H9 (cell line): ENCODE measurements around the gene FAM184A. TPM values are rescaled to one million over a fixed set of nuclear protein-coding genes. Genes with fewer than 3 reads are reported as not detected.

Experiments used
- DNase-seq: peaks from one replicate; pipeline ENCODE4 v3.0.0-alpha.2; 2017
- H2AFZ ChIP-seq: one replicate; pipeline ENCODE4 v1.6.1; 2013; ENCODE audit warnings: mild to moderate bottlenecking, low read length, control low read depth, moderate library complexity
- H2AK5ac ChIP-seq: 2 replicates; pipeline ENCODE4 v1.6.1; 2013; ENCODE audit warnings: low read length, control low read depth, mixed read lengths; ENCODE audit not compliant: insufficient read length
- H2BK120ac ChIP-seq: one replicate; pipeline ENCODE4 v1.6.1; 2013; ENCODE audit warnings: low read depth, mild to moderate bottlenecking, low read length, control low read depth, inconsistent platforms; ENCODE audit not compliant: poor library complexity, severe bottlenecking
- H2BK12ac ChIP-seq: 2 replicates; pipeline ENCODE4 v1.6.1; 2013; ENCODE audit warnings: low read length, control low read depth, mixed read lengths, low read depth; ENCODE audit not compliant: insufficient read length
- H2BK15ac ChIP-seq: 2 replicates; pipeline ENCODE4 v1.6.1; 2013; ENCODE audit warnings: low read depth, low read length, control low read depth
- H2BK20ac ChIP-seq: one replicate; pipeline ENCODE4 v1.6.1; 2013; ENCODE audit warnings: low read depth, mild to moderate bottlenecking, low read length, control low read depth, inconsistent platforms; ENCODE audit not compliant: poor library complexity, severe bottlenecking
- H2BK5ac ChIP-seq: 2 replicates; pipeline ENCODE4 v1.6.1; 2013; ENCODE audit warnings: low read length, control low read depth, mixed read lengths; ENCODE audit not compliant: insufficient read length
- H3K14ac ChIP-seq: 2 replicates; pipeline ENCODE4 v1.6.1; 2013; ENCODE audit warnings: low read length, control low read depth; ENCODE audit not compliant: insufficient read depth
- H3K18ac ChIP-seq: 2 replicates; pipeline ENCODE4 v1.6.1; 2013; ENCODE audit warnings: low read depth, mild to moderate bottlenecking, mixed read lengths, low read length, control low read depth; ENCODE audit not compliant: insufficient read length
- H3K23ac ChIP-seq: 2 replicates; pipeline ENCODE4 v1.6.1; 2013; ENCODE audit warnings: low read length, control low read depth, mixed read lengths, low read depth; ENCODE audit not compliant: insufficient read length
- H3K23me2 ChIP-seq: 2 replicates; pipeline ENCODE4 v1.6.1; 2013; ENCODE audit warnings: low read depth, mild to moderate bottlenecking, mixed read lengths, low read length, control low read depth; ENCODE audit not compliant: insufficient read length, poor library complexity, severe bottlenecking
- H3K27ac ChIP-seq: 2 replicates; pipeline ENCODE4 v1.5.1; 2013; ENCODE audit warnings: low read length, control low read depth, mixed read lengths, low read depth; ENCODE audit not compliant: insufficient read length
- H3K27me3 ChIP-seq: 2 replicates; pipeline ENCODE4 v1.6.1; 2013; ENCODE audit warnings: low read length, control low read depth, inconsistent platforms; ENCODE audit not compliant: insufficient read depth
- H3K4ac ChIP-seq: 2 replicates; pipeline ENCODE4 v1.6.1; 2013; ENCODE audit warnings: low read depth, mild to moderate bottlenecking, control low read depth, inconsistent platforms, low read length, moderate library complexity
- H3K4me1 ChIP-seq: 2 replicates; pipeline ENCODE4 v1.6.1; 2013; ENCODE audit warnings: low read length, control low read depth, inconsistent platforms; ENCODE audit not compliant: insufficient read depth
- H3K4me2 ChIP-seq: 2 replicates; pipeline ENCODE4 v1.6.1; 2013; ENCODE audit warnings: low read length, control low read depth, mixed read lengths; ENCODE audit not compliant: insufficient read length, insufficient read depth
- H3K56ac ChIP-seq: 2 replicates; pipeline ENCODE4 v1.6.1; 2013; ENCODE audit warnings: low read depth, mild to moderate bottlenecking, mixed read lengths, low read length, control low read depth; ENCODE audit not compliant: insufficient read length
- H3K79me1 ChIP-seq: 2 replicates; pipeline ENCODE4 v1.6.1; 2013; ENCODE audit warnings: low read depth, mild to moderate bottlenecking, moderate library complexity, low read length, control low read depth, inconsistent platforms; ENCODE audit not compliant: insufficient read depth, poor library complexity, severe bottlenecking
- H3K79me2 ChIP-seq: 2 replicates; pipeline ENCODE4 v1.6.1; 2013; ENCODE audit warnings: low read length, control low read depth, inconsistent platforms; ENCODE audit not compliant: insufficient read depth
- H3K9ac ChIP-seq: 2 replicates; pipeline ENCODE4 v1.6.1; 2013; ENCODE audit warnings: low read length, control low read depth, mixed read lengths; ENCODE audit not compliant: insufficient read length; ENCODE audit errors: extremely low read depth
- H3K9me3 ChIP-seq: one replicate; pipeline ENCODE4 v1.6.1; 2013; ENCODE audit warnings: low read depth, low read length, inconsistent platforms; ENCODE audit not compliant: control insufficient read depth
- H3T11ph ChIP-seq: one replicate; pipeline ENCODE4 v1.6.1; 2013; ENCODE audit warnings: mild to moderate bottlenecking, low read length, control low read depth, inconsistent platforms
- H4K20me1 ChIP-seq: one replicate; pipeline ENCODE4 v1.6.1; 2013; ENCODE audit not compliant: control insufficient read depth, insufficient read length, insufficient read depth
- H4K5ac ChIP-seq: 2 replicates; pipeline ENCODE4 v1.6.1; 2013; ENCODE audit warnings: low read depth, mild to moderate bottlenecking, mixed read lengths, low read length, control low read depth; ENCODE audit not compliant: insufficient read length
- H4K8ac ChIP-seq: replicated peaks from 2 replicates; pipeline ENCODE4 v1.6.1; 2013; ENCODE audit warnings: low read length, control low read depth, mixed read lengths, low read depth; ENCODE audit not compliant: insufficient read length
- H4K91ac ChIP-seq: 2 replicates; pipeline ENCODE4 v1.6.1; 2013; ENCODE audit warnings: low read depth, mild to moderate bottlenecking, moderate library complexity, mixed read lengths, low read length, control low read depth; ENCODE audit not compliant: insufficient read length
- H3K27ac Mint-ChIP-seq, 3 experiments: 2 replicates in 2 of 3; 3 replicates in 1 of 3; pipeline ENCODE4 v1.8.0; 2020 to 2021; ENCODE audit warnings: mixed read lengths in 3 of 3, mild to moderate bottlenecking in 1 of 3, moderate library complexity in 1 of 3
- H3K27me3 Mint-ChIP-seq: 2 replicates; pipeline ENCODE4 v1.8.0; 2021; ENCODE audit warnings: low read depth, mild to moderate bottlenecking, moderate library complexity, mixed read lengths
- H3K36me3 Mint-ChIP-seq, 3 experiments: 2 replicates in 2 of 3; 3 replicates in 1 of 3; pipeline ENCODE4 v1.8.0; 2020 to 2021; ENCODE audit warnings: low read depth in 3 of 3, mixed read lengths in 3 of 3; ENCODE audit not compliant: insufficient read depth in 1 of 3
- H3K4me1 Mint-ChIP-seq, 2 experiments: 2 replicates each; pipeline ENCODE4 v1.8.0; 2020; ENCODE audit warnings: mixed read lengths in 2 of 2
- H3K4me3 Mint-ChIP-seq, 2 experiments: 2 replicates in 1 of 2; 3 replicates in 1 of 2; pipeline ENCODE4 v1.8.0; 2020 to 2021; ENCODE audit warnings: mild to moderate bottlenecking in 2 of 2, mixed read lengths in 2 of 2, moderate library complexity in 1 of 2
- H3K9me3 Mint-ChIP-seq, 2 experiments: 2 replicates in 1 of 2; 3 replicates in 1 of 2; pipeline ENCODE4 v1.8.0; 2020; ENCODE audit warnings: mild to moderate bottlenecking in 2 of 2, mixed read lengths in 2 of 2, moderate library complexity in 1 of 2
- CTCF ChIP-seq: fragments of 200-600 bp; sonication (generic); conservative IDR thresholded peaks from 3 replicates; pipeline ENCODE4 v1.8.0; 2021; ENCODE audit warnings: antibody characterized with exemption, mild to moderate bottlenecking
- WGBS: extraction: QIAGEN DNeasy Blood & Tissue Kit; methylation state at CpG from one replicate; pipeline ENCODE4 v1.1.7; 2013; ENCODE audit warnings: missing lambda C conversion rate, low lambda C conversion rate, mixed read lengths; ENCODE audit not compliant: insufficient read length; ENCODE audit errors: extremely low coverage; 5-methylcytosine and 5-hydroxymethylcytosine counted together
- total RNA-seq: library from RNA; stranded (reverse); gene quantifications from 2 replicates; pipeline ENCODE4 v1.2.1, GENCODE V29; 2021

The FAM184A gene
- total RNA-seq, 1 experiment from 2014 or later = 11.4 TPM

DNA sequence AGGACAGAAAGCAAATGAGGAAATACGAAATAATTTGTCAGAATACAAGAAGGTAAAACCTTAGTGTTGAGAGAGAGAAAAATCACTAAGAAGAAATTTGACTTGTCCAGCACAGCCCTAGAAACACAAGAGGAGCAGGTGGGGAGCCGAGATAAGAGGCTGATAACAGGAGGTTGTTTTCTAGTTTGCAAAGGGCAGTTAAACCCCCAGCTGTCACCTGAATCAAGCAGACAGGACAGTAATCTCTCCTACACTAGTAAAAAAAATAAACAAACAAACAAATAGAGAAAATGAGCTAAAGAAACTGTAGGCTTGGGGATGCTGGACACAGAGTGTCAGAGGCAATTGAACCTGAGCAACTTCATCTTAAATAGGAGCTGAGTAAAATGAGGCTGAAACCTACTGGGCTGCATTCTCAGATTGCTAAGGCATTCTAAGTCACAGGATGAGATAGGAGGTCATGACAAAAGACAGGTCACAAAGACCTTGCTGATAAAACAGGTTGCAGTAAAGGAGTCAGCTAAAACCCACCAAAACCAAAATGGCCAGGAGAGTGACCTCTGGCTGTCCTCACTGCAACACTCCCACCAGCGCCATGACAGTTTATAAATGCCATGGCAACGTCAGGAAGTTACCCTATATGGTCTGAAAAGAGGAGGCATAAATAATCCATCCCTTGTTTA is 40.4 kb downstream of the FAM184A start:
- Mint-ChIP-seq H3K27me3 (no peaks in the 10 kb centered on the region), H3K4me1 (peaks cover 67 to 73% of the 10 kb centered on the region in 2 experiments), H3K27ac (peak overlapping the region; percentile 91 to 95 (median 92)), H3K36me3 (no peaks in the 10 kb centered on the region; a peak in 2 of 7 replicates), H3K9me3 (no peaks in the 10 kb centered on the region; a peak in 1 of 5 replicates), H3K4me3 (peak overlapping the region in 1 of 2 experiments; percentile 8; a peak in 2 of 5 replicates)
- Histone ChIP-seq H3K4me2 (no peak overlapping the region), H4K5ac (no peak overlapping the region), H3K56ac (no peak overlapping the region), H3K27ac (no peak overlapping the region), H3K23ac (no peak overlapping the region), H3K9ac (no peak overlapping the region), H2AK5ac (no peak overlapping the region), H3K18ac (peak overlapping the region; percentile 27), H3K27me3 (no peaks in the 10 kb centered on the region), H3K4ac (no peak overlapping the region), H4K20me1 (no peaks in the 10 kb centered on the region), H3K4me1 (peaks cover 6% of the 10 kb centered on the region; the same call in 1 of the 2 replicates), H3T11ph (no peak overlapping the region), H2BK15ac (no peak overlapping the region), H2AFZ (no peak overlapping the region), H3K23me2 (peaks cover 6% of the 10 kb centered on the region), H2BK20ac (no peak overlapping the region), H2BK12ac (no peak overlapping the region), H3K9me3 (no peaks in the 10 kb centered on the region), H3K14ac (peak overlapping the region; percentile 68; the same call in 1 of the 2 replicates), H2BK5ac (no peak overlapping the region), H3K79me2 (no peaks in the 10 kb centered on the region), H2BK120ac (peak overlapping the region; percentile 75), H4K91ac (no peak overlapping the region), H3K79me1 (no peaks in the 10 kb centered on the region), H4K8ac (no peak overlapping the region)
- WGBS = no CpG with 5 or more reads among the region's 4 CpGs
- DNase-seq = no peak
- TF ChIP-seq CTCF = no peak
